Midbrain (tissue), 1 donor: ENCODE results near the gene ATP2A1.
"Not testable (repeated sequence)": the region's sequence is repeated elsewhere in the genome, so short reads cannot be mapped to it uniquely, and the experiment has no call there.

Experiments used
- DNase-seq: peaks from one replicate; lab custom pipeline; 2025; lab: John Stamatoyannopoulos, UW

Gene ATP2A1

DNA sequence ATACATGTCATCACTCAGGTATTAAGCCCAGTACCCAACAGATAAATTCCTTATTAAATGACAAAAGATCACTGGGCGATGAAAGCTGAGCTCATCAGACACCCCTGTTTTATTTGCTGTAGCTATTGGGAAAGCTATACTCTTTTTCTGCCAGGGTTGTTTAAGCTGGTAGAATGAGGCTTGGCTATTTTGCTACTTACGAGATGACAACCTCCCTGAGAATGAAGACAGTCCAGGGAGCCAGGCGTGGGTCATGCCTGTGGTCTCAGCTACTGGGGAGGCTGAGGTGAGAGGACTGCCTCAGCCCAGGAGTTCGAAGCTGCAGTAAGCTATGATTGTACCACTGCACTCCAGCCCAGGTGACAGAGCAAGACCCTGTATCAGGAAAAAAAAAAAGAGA is 19.0 kb upstream of the ATP2A1 start:
- no peak for DNase-seq

DNA sequence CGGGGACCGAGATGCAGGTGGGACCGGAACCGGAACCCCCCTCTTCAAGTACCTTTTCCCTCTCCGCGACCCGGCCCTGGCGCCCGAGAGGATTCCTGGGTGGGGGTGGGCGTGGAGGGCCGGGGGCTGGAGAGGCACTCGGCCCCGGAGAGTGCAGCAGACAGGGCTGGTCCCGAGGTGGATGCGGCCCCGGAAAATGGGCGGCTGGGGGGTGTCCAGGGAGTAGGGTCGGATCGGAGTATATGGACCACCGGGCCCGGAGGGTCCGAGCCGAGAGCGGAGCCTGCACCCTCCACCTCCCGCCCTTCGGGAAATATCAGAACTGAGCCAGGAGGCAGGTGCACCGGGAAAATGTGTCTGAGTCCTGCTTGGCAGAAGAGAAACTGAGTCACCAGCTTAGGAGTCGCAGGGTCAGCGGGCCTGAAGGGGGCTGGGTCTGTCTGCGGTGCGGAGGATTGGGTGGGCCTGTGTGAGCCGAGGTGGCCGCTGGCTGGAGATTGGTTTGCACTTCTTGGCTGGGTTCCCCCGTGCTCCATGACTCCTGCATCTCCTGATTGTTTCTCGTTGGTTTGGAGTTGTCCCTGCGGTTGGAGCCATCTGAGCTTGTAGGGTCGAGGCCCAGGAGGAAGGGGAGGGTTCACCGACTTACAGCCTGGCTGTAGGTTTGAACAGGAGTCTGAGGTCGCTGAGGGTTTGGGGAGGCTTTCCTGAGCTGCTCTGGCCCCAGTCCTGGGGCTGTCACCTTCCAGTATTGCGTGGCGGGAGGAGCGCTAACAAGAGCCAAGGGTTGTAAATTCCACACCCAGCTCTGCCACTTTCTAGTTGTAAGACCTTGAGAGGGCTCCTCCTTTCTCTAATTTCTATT is 14.1 kb upstream of the ATP2A1 start:
- peak; percentile 13 for DNase-seq

DNA sequence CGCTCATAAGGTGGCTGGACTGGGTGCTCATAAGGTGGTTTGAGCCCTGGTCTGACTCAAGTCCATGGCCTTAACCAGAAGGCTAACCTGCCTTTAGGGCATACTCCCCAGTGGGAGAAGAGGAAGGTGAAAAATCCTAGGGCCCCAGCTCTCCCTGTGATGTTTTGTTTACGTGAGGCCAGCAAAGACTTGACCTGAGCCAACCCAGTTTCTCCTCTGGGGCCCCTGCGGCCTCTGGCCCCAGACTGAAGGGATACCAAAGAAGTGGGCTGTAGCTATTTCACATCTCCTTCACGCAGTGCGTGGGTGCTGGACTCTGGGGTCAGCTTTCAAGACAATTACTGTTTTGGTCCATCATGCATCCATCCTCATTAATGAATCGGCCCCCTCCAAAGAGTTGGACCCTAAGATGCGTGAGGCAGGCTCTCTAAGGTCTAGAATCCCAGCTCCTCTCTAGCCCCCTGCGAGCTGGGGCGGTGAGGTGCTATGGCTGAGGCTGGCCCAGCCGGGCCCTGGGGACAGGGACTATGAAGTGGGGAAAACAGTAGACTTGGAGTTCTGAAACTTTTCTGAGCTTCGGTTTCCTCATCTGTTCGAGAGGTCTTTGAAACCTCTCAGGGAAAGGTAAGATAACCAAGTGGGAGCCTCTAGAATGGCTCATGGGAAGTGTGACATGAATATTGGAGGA is 13.1 kb upstream of the ATP2A1 start:
- DNase-seq: no peak

DNA sequence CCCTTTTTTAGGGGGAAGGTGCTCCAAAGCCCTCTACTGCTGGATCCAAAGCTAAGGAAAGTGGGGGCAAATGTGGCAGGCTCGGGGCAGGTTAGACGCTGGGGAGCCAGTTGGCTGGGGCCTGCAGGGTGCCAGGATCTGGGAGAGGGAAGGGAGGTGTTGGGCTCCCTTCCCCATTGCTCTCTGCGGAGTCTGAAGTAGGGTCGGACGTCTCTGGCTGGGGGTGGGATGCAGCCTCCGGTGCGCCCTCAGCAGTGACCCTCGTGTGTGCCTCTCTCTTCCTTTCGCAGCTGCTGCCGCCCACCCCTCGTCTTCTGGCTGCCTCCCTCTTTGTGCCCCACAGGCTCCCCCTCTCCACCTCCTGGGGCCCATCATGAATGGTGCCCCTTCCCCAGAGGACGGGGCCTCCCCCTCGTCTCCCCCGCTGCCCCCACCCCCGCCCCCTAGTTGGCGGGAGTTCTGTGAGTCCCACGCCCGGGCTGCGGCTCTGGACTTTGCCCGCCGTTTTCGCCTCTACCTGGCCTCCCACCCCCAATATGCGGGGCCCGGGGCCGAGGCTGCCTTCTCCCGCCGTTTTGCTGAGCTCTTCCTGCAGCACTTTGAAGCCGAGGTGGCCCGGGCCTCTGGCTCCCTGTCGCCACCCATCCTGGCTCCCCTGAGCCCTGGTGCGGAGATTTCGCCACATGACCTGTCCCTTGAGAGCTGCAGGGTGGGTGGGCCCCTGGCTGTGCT is 12.4 kb upstream of the ATP2A1 start:
- no peak for DNase-seq

DNA sequence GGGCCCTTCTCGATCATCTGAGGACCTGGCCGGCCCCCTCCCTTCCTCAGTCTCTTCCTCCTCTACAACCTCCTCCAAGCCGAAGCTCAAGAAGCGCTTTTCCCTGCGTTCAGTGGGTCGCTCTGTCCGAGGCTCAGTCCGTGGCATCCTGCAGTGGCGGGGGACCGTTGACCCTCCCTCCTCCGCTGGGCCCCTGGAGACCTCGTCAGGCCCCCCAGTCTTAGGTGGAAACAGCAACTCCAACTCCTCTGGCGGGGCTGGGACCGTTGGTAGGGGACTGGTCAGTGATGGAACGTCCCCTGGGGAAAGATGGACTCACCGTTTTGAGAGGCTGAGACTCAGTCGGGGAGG is 11.9 kb upstream of the ATP2A1 start:
- no peak for DNase-seq

DNA sequence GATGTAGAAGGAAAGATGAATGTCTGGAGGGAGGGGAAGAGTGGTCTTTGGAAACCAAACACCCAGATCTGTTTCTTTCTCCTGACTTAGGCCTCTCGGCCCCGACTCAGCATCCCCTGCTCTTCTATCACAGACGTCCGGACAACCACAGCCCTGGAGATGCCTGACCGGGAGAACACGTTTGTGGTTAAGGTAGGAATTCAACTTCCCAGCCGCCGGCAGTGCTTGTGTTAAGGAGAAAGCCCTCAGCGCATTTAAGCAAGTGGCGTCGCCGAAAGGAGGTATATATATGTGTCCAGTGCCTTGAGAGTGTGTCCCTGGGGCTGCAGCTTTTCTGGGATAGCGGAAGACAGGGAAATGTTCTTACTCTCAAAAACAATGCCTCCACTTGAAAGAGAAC is 11.0 kb upstream of the ATP2A1 start:
- DNase-seq: no peak

DNA sequence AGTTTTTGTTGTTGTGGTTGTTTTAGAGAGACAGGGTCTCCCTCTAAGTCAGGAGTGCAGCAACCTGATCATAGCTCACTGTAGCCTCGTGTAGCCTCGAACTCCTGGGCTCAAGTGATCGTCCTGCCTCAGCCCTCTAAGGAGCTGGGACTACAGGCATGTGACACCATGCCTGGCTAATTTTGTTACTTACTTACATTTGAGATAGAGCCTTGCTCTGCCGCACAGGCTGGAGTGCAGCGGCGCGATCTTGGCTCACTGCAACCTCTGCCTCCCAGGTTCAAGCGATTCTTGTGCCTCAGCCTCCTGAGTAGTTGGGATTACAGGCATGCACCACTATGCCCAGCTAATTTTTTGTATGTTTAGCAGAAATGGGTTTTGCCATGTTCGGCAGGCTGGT is 10.6 kb upstream of the ATP2A1 start:
- not testable (repeated sequence) for DNase-seq

DNA sequence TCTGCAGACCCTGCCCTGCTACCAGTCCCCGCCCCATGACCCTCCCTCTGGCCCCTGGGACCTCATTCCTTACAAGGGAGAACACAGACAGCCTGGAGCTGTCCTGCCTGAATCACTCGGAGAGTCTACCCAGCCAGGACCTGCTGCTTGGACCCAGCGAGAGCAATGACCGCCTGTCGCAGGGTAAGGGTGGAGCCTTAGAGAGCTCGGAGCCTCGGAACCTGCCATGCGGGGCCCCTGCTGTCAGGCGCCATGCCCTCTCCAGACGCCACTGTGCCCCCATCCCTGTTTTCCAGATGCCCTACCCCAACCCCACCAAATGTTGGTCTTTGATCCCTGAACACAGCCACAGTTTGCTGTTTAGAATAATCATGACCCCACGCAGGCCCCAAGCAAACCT is 9.1 kb upstream of the ATP2A1 start:
- DNase-seq: no peak

DNA sequence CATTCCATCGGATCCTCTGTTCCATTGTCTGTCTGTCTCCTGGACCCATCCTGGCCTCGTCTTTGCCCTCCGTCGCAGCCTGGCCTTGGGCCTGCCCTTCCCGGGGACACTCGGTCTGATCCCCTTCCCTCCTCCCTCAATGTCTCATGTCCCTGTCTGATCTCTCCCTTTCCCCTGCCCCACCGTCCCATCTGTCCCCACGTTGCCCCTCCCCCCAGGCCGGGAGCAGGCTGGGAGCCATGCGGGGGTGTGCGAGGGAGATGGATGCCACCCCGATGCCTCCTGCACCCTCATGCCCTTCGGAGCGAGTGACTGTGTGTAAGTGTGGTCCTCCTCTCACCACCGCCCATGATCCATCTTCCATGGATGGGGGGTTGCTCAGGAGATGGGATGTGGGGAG is 5.3 kb upstream of the ATP2A1 start:
- no peak for DNase-seq

DNA sequence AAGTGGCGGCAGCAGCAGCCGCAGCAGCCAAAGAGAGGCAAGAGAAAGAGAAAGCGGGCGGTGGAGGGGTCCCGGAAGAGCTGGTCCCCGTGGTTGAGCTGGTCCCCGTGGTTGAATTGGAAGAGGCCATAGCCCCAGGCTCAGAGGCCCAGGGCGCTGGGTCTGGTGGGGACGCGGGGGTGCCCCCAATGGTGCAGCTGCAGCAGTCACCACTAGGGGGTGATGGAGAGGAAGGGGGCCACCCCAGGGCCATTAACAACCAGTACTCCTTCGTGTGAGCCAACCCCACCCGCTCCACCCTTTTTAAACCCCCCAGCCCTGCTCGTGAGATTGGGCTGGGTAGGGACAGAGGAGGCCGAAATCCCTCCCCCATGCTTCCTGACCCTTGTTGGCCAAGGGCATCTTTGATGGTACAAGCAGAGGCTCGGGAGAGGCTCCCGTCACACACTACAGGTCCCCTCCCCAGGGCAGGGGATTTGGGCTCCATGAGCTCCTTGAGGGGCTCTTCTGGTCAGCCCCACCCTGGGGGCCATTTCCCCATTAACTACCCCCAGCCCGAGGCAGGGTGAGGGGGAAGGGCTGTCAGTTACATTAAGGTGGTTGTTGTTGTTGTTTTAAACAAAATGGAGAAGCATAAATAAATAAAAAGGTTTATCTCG is 4.6 kb upstream of the ATP2A1 start:
- DNase-seq: no peak

DNA sequence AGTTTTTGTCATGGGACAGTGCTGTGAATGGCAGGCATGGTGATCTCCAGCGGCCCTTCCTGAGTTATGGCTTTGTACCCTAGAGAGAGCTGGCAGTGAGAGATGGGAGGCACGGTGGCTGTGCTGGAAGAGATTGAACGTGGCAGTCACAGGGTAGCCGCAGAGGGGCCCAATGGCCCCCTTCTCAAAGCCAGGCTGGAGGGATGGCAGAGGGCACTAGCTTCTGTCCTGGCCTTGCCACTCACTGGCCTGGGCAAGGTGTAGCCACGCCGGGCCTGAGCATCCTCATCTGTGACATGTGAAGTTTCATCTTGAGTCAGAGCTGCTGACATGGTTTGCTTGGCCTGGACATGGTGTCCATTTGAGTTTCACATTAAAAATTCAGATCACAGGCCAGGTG is 3.9 kb upstream of the ATP2A1 start:
- DNase-seq: no peak

DNA sequence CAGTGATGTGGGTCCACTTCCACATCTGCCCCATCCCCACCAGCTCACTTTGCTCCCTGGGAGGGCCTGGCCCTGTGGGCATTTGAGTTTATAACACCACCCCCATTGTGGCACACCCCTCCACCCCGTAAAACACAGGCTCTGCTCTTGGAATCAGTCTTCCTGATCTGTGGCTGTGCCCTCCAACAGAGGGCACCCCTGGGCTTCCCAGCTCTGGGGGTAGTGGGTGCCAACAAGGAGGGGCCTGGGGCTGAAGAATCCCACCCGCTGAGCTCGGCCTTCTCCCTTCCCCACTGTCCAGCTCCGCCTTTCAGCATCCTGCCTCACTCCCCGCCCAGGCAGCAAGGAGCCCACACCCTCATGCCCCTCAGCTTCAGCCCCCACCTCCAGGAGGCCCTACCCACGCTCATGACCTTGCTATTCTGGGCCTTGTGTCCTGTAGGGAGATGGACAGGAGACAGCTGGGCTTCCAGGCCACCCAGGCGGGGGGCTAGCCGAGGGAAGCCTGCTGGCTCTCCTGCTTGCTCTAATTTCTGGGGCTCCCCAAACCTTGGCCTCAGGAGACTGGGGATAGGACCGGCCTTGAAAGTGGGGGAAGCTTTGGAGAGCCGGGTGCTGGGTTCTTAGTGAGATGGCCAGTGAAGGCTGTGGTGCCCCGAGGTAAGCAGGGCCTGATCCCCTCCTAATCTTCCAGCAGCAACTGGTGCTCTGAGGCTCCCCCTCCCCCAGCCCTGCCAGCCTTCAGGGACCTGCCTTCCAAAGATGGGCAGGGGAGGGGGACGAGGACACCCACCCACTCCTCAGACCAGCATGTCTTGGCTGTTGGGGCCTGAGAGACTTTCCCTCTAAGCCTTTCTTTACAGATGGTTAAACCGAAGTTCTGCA is 2.9 kb upstream of the ATP2A1 start:
- DNase-seq: no peak

DNA sequence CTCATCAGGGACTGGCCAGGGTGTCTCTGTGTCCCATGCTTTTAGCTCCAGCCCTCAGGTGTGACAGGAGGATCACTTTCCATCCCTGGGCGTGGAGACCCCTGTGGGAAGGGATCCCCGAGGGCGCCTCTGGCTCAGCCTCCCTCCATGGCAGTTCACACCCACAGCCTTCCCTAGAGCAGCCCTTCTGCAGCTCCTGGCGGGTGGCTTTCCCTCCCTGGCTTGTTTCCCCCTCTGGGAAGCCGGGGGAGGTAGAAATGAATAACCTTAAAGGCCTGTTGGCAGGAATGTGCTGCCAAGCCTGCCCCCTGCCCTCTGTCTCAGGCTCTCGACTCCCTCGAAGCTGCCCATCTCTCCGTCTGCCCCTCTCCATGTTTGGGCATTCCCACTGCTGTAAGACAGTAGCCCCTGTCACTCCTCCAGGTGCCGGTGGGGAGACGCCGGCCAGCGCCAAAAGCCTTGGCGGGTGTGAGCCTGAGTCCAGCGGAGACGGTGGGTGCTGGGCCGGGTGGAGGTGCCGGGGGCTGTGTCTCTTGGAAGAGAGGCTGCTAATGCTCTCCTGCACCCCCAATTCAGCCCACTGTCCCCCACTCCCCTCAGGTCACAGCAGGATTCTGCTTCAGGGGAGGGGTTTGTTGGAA is 2.1 kb upstream of the ATP2A1 start:
- DNase-seq: no peak

DNA sequence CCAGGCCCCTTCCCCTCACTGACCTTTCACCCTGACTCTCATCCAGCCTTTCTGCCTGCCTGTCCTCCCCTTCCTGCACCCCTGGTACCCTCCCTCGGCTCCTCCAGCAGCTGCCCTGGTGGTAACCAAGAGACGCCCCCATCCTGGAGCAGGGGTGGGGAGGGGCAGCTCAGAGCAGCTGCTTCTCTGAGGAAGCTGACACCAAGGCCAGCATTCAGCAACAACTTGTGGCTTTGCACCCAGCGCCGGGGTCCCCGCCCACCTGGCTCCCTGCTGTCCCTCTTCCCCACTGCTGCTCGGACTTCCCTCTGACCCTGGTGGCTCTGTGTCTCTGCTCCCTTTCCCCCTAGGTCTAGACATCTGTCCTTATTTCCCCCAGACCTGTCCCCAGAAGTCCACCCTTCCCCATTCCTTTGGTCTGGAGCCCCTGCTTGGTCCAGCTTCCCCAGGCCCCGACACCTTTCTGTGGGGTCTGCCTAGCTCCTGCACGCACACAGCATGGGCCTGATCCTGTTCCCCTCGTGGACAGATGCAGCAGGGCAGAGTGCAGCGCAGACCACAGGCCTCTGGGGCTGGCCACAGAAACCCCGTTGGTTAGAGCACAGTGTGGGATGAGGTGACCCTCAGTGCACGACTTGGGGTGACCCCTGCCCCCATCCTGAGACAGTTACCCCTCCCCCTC is 1.2 kb upstream of the ATP2A1 start:
- no peak for DNase-seq

DNA sequence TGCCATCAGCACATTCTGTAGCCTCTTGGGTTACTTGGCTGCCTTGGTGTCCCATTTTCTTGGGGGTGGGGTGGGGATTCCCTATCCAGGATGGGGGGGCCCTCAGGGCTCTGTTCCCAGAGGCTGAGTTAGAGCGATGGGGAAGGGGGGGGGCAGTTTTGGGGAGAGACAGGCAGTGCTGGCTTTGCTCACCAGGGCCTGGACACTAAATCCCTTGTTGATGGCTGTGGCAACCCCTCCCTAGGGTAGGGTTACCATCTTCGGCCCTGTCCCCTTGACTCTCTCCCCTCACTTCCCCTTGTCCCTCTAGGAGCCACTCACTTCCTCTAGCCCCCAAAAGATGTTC is 660 bp upstream of the ATP2A1 start:
- DNase-seq: no peak

DNA sequence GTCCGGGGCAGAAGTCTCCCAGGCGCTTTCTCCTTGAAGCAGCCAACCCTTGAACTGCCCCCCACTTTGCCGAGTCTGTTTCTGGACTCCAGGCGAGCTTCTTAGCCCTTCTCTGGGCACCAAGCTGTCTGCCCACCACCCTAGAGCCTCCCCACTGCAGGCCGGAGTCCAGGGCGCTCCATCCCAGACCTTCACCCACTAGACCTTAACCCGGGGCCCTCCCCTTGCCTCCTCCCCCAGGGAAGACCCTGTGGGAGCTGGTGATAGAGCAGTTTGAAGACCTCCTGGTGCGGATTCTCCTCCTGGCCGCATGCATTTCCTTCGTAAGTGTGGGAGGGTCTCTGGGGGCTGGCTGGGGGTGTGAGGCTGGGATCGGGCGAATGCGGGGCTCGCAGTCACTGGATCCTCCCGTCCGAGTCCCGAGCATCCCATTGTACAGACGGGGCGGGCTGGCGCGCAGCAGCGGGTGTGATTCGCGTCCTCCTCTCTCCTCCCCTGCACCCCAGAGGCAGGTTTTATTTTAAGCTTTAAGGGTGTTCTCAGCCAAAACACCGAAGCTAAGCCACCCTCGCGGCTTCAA is 1.1 kb downstream of the ATP2A1 start:
- no peak for DNase-seq

DNA sequence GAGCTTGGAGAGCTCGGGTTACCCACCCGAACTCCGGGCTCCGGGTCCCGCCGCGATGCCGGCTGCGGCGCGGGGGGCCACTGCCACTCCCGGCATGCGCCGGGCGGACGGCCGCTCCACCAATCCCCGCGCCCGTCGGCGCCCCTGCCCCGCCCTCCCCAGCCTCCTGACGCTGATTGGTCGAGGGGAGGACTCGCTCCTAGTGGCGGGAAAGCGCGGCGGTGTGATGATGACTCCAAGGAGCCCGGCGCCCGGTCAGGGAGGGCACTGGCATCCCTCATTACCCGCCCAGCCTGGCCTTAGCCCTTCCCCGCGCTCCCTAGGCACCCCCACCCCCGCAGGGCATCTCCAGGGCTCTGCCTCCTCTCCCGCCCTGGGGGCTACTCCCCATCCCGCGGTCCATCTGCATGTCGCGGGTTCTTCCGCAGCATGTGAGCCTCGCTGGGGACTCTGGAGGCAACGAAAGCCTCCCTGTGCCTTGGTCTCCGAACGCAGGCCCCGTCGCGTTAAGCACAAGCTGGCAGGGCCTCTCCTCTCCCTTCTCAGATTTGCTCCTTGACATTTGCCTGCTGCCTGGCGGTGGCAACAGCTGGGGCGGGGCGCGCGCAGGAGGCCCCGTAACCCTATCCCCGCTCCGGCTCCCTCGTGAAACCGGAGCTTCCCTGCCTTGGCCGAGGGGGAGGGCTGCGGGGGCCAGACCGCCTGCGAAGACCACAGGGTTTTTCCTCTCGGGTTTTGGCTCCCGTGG is 1.7 kb downstream of the ATP2A1 start:
- peak; percentile 88 for DNase-seq

DNA sequence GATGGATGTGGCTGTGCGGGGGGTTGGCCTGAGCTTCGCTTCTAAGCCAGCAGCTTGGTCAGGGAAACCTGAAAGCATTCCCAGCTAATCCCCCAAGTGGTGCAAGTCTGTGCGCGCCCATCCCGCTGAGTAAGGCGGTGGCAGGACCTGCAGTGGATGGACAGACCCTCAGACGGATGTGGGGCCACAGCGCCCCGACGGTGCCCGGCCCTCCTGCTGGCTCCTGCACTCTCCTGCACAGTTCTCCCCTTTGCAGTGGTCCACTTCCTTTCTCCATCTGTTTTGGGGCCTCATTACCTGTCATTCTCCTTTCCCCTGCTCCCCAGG is 2.3 kb downstream of the ATP2A1 start:
- DNase-seq: no peak

DNA sequence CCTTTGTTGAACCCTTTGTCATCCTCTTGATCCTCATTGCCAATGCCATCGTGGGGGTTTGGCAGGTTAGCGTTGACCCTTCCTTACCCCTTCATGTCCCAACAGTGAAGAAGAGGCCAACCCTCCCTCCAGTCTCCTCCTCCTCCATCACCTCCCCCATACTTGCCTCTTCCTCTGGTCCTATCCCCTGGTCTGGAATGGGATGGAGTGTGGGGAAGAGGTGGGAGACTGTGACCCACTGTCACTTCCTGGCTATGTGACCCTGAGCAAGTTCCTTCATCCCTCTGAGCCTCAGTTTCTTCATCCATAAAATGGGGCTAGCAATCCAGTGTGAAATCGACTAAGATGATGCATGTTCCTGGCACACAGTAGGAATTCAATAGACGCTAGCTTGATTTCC is 2.7 kb downstream of the ATP2A1 start:
- DNase-seq: no peak

DNA sequence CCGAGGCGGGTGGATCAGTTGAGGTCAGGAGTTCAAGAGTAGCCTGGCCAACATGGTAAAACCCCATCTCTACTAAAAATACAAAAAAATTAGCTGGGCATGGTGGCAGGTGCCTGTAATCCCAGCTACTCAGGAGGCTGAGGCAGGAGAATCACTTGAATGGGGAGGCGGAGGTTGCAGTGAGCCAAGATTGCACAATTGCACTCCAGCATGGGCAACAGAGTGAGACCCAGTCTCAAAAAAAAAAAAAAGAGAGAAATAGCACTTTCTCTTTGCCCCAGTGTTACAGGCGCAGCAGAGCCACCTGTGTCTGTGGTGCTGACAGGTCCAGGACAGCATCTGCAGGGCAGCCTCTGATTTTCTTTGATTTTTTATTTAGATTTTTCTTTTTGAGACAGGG is 3.3 kb downstream of the ATP2A1 start:
- not testable (repeated sequence) for DNase-seq
